H9 (cell line): Measurements from ENCODE around the gene MALSU1. TPM values are rescaled to one million over a fixed set of nuclear protein-coding genes. Genes with fewer than 3 reads are reported as not detected.

Experiments used
- DNase-seq: peaks from one replicate; pipeline ENCODE4 v3.0.0-alpha.2; 2017
- H2AFZ ChIP-seq: one replicate; pipeline ENCODE4 v1.6.1; 2013; ENCODE audit warnings: mild to moderate bottlenecking, low read length, control low read depth, moderate library complexity
- H2AK5ac ChIP-seq: 2 replicates; pipeline ENCODE4 v1.6.1; 2013; ENCODE audit warnings: low read length, control low read depth, mixed read lengths; ENCODE audit not compliant: insufficient read length
- H2BK120ac ChIP-seq: one replicate; pipeline ENCODE4 v1.6.1; 2013; ENCODE audit warnings: low read depth, mild to moderate bottlenecking, low read length, control low read depth, inconsistent platforms; ENCODE audit not compliant: poor library complexity, severe bottlenecking
- H2BK12ac ChIP-seq: 2 replicates; pipeline ENCODE4 v1.6.1; 2013; ENCODE audit warnings: low read length, control low read depth, mixed read lengths, low read depth; ENCODE audit not compliant: insufficient read length
- H2BK15ac ChIP-seq: 2 replicates; pipeline ENCODE4 v1.6.1; 2013; ENCODE audit warnings: low read depth, low read length, control low read depth
- H2BK20ac ChIP-seq: one replicate; pipeline ENCODE4 v1.6.1; 2013; ENCODE audit warnings: low read depth, mild to moderate bottlenecking, low read length, control low read depth, inconsistent platforms; ENCODE audit not compliant: poor library complexity, severe bottlenecking
- H2BK5ac ChIP-seq: 2 replicates; pipeline ENCODE4 v1.6.1; 2013; ENCODE audit warnings: low read length, control low read depth, mixed read lengths; ENCODE audit not compliant: insufficient read length
- H3K14ac ChIP-seq: 2 replicates; pipeline ENCODE4 v1.6.1; 2013; ENCODE audit warnings: low read length, control low read depth; ENCODE audit not compliant: insufficient read depth
- H3K18ac ChIP-seq: 2 replicates; pipeline ENCODE4 v1.6.1; 2013; ENCODE audit warnings: low read depth, mild to moderate bottlenecking, mixed read lengths, low read length, control low read depth; ENCODE audit not compliant: insufficient read length
- H3K23ac ChIP-seq: 2 replicates; pipeline ENCODE4 v1.6.1; 2013; ENCODE audit warnings: low read length, control low read depth, mixed read lengths, low read depth; ENCODE audit not compliant: insufficient read length
- H3K23me2 ChIP-seq: 2 replicates; pipeline ENCODE4 v1.6.1; 2013; ENCODE audit warnings: low read depth, mild to moderate bottlenecking, mixed read lengths, low read length, control low read depth; ENCODE audit not compliant: insufficient read length, poor library complexity, severe bottlenecking
- H3K27ac ChIP-seq: 2 replicates; pipeline ENCODE4 v1.5.1; 2013; ENCODE audit warnings: low read length, control low read depth, mixed read lengths, low read depth; ENCODE audit not compliant: insufficient read length
- H3K27me3 ChIP-seq: 2 replicates; pipeline ENCODE4 v1.6.1; 2013; ENCODE audit warnings: low read length, control low read depth, inconsistent platforms; ENCODE audit not compliant: insufficient read depth
- H3K4ac ChIP-seq: 2 replicates; pipeline ENCODE4 v1.6.1; 2013; ENCODE audit warnings: low read depth, mild to moderate bottlenecking, control low read depth, inconsistent platforms, low read length, moderate library complexity
- H3K4me1 ChIP-seq: 2 replicates; pipeline ENCODE4 v1.6.1; 2013; ENCODE audit warnings: low read length, control low read depth, inconsistent platforms; ENCODE audit not compliant: insufficient read depth
- H3K4me2 ChIP-seq: 2 replicates; pipeline ENCODE4 v1.6.1; 2013; ENCODE audit warnings: low read length, control low read depth, mixed read lengths; ENCODE audit not compliant: insufficient read length, insufficient read depth
- H3K56ac ChIP-seq: 2 replicates; pipeline ENCODE4 v1.6.1; 2013; ENCODE audit warnings: low read depth, mild to moderate bottlenecking, mixed read lengths, low read length, control low read depth; ENCODE audit not compliant: insufficient read length
- H3K79me1 ChIP-seq: 2 replicates; pipeline ENCODE4 v1.6.1; 2013; ENCODE audit warnings: low read depth, mild to moderate bottlenecking, moderate library complexity, low read length, control low read depth, inconsistent platforms; ENCODE audit not compliant: insufficient read depth, poor library complexity, severe bottlenecking
- H3K79me2 ChIP-seq: 2 replicates; pipeline ENCODE4 v1.6.1; 2013; ENCODE audit warnings: low read length, control low read depth, inconsistent platforms; ENCODE audit not compliant: insufficient read depth
- H3K9ac ChIP-seq: 2 replicates; pipeline ENCODE4 v1.6.1; 2013; ENCODE audit warnings: low read length, control low read depth, mixed read lengths; ENCODE audit not compliant: insufficient read length; ENCODE audit errors: extremely low read depth
- H3K9me3 ChIP-seq: one replicate; pipeline ENCODE4 v1.6.1; 2013; ENCODE audit warnings: low read depth, low read length, inconsistent platforms; ENCODE audit not compliant: control insufficient read depth
- H3T11ph ChIP-seq: one replicate; pipeline ENCODE4 v1.6.1; 2013; ENCODE audit warnings: mild to moderate bottlenecking, low read length, control low read depth, inconsistent platforms
- H4K20me1 ChIP-seq: one replicate; pipeline ENCODE4 v1.6.1; 2013; ENCODE audit not compliant: control insufficient read depth, insufficient read length, insufficient read depth
- H4K5ac ChIP-seq: 2 replicates; pipeline ENCODE4 v1.6.1; 2013; ENCODE audit warnings: low read depth, mild to moderate bottlenecking, mixed read lengths, low read length, control low read depth; ENCODE audit not compliant: insufficient read length
- H4K8ac ChIP-seq: replicated peaks from 2 replicates; pipeline ENCODE4 v1.6.1; 2013; ENCODE audit warnings: low read length, control low read depth, mixed read lengths, low read depth; ENCODE audit not compliant: insufficient read length
- H4K91ac ChIP-seq: 2 replicates; pipeline ENCODE4 v1.6.1; 2013; ENCODE audit warnings: low read depth, mild to moderate bottlenecking, moderate library complexity, mixed read lengths, low read length, control low read depth; ENCODE audit not compliant: insufficient read length
- H3K27ac Mint-ChIP-seq, 3 experiments: 2 replicates in 2 of 3; 3 replicates in 1 of 3; pipeline ENCODE4 v1.8.0; 2020 to 2021; ENCODE audit warnings: mixed read lengths in 3 of 3, mild to moderate bottlenecking in 1 of 3, moderate library complexity in 1 of 3
- H3K27me3 Mint-ChIP-seq: 2 replicates; pipeline ENCODE4 v1.8.0; 2021; ENCODE audit warnings: low read depth, mild to moderate bottlenecking, moderate library complexity, mixed read lengths
- H3K36me3 Mint-ChIP-seq, 3 experiments: 2 replicates in 2 of 3; 3 replicates in 1 of 3; pipeline ENCODE4 v1.8.0; 2020 to 2021; ENCODE audit warnings: low read depth in 3 of 3, mixed read lengths in 3 of 3; ENCODE audit not compliant: insufficient read depth in 1 of 3
- H3K4me1 Mint-ChIP-seq, 2 experiments: 2 replicates each; pipeline ENCODE4 v1.8.0; 2020; ENCODE audit warnings: mixed read lengths in 2 of 2
- H3K4me3 Mint-ChIP-seq, 2 experiments: 2 replicates in 1 of 2; 3 replicates in 1 of 2; pipeline ENCODE4 v1.8.0; 2020 to 2021; ENCODE audit warnings: mild to moderate bottlenecking in 2 of 2, mixed read lengths in 2 of 2, moderate library complexity in 1 of 2
- H3K9me3 Mint-ChIP-seq, 2 experiments: 2 replicates in 1 of 2; 3 replicates in 1 of 2; pipeline ENCODE4 v1.8.0; 2020; ENCODE audit warnings: mild to moderate bottlenecking in 2 of 2, mixed read lengths in 2 of 2, moderate library complexity in 1 of 2
- CTCF ChIP-seq: fragments of 200-600 bp; sonication (generic); conservative IDR thresholded peaks from 3 replicates; pipeline ENCODE4 v1.8.0; 2021; ENCODE audit warnings: antibody characterized with exemption, mild to moderate bottlenecking
- WGBS: extraction: QIAGEN DNeasy Blood & Tissue Kit; methylation state at CpG from one replicate; pipeline ENCODE4 v1.1.7; 2013; ENCODE audit warnings: missing lambda C conversion rate, low lambda C conversion rate, mixed read lengths; ENCODE audit not compliant: insufficient read length; ENCODE audit errors: extremely low coverage; 5-methylcytosine and 5-hydroxymethylcytosine counted together
- total RNA-seq: library from RNA; stranded (reverse); gene quantifications from 2 replicates; pipeline ENCODE4 v1.2.1, GENCODE V29; 2021

MALSU1 gene
- total RNA-seq, 1 experiment from 2014 or later, result 83.4 TPM

DNA sequence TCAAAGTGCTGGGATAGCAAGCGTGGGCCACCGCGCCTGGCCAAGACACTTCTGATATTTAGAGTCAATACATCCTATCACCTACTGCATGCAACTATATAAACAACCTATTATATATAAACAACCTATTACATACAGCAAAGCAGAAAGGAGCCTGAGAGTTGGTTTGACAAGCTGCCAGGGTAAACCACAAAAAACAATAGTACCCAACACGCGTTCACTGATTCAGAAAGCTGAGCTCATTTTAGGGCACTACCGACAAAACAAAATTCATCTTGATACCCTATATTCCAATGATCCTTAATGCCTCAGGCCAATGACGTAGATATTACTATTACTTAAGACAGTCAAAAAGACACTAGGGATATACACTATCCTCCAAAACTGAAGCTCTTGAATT is 16.2 kb downstream of the MALSU1 start:
- no peak overlapping the region for H4K5ac ChIP-seq
- WGBS, result no CpG with 5 or more reads among the region's 7 CpGs
- no peak overlapping the region for H3T11ph ChIP-seq
- no peaks in the 10 kb centered on the region for H3K27me3 Mint-ChIP-seq
- no peak overlapping the region for H3K56ac ChIP-seq
- H3K4me3 Mint-ChIP-seq, result no peak overlapping the region
- no peak overlapping the region for H3K4me2 ChIP-seq
- no peaks in the 10 kb centered on the region for H3K9me3 Mint-ChIP-seq
- H3K4me1 Mint-ChIP-seq, result no peaks in the 10 kb centered on the region
- peaks cover 57 to 93% (median 88%) of the 10 kb centered on the region in 3 experiments for H3K36me3 Mint-ChIP-seq
- no peak for DNase-seq
- no peaks in the 10 kb centered on the region for H3K23me2 ChIP-seq
- H2AFZ ChIP-seq, result no peak overlapping the region
- H4K8ac ChIP-seq, result no peak overlapping the region
- no peaks in the 10 kb centered on the region for H3K4me1 ChIP-seq
- no peak overlapping the region for H2BK20ac ChIP-seq
- no peak overlapping the region for H2AK5ac ChIP-seq
- no peak overlapping the region for H3K27ac Mint-ChIP-seq
- H4K20me1 ChIP-seq, result no peaks in the 10 kb centered on the region
- H3K14ac ChIP-seq, result no peak overlapping the region
- no peaks in the 10 kb centered on the region for H3K27me3 ChIP-seq
- no peak overlapping the region for H4K91ac ChIP-seq
- no peak overlapping the region for H3K9ac ChIP-seq
- no peaks in the 10 kb centered on the region for H3K79me2 ChIP-seq
- no peaks in the 10 kb centered on the region for H3K79me1 ChIP-seq
- H3K27ac ChIP-seq, result no peak overlapping the region
- H2BK15ac ChIP-seq, result no peak overlapping the region
- no peak overlapping the region for H2BK5ac ChIP-seq
- H3K18ac ChIP-seq, result no peak overlapping the region
- H3K4ac ChIP-seq, result no peak overlapping the region
- TF ChIP-seq CTCF, result no peak
- no peak overlapping the region for H2BK12ac ChIP-seq
- no peaks in the 10 kb centered on the region for H3K9me3 ChIP-seq
- no peak overlapping the region for H2BK120ac ChIP-seq
- H3K23ac ChIP-seq, result no peak overlapping the region
